RWPE2 (cell line): Measurements from ENCODE around the gene AKR7A3.
A peak's percentile ranks its signal among the peaks of the same experiment; 100 is the strongest.
"Not testable (repeated sequence)": the region's sequence is repeated elsewhere in the genome, so short reads cannot be mapped to it uniquely, and the experiment has no call there.

ENCODE experiments used
- ATAC-seq: fragments of 200-7000 bp; cut with Tn5 transposase; 3 replicates; pipeline ENCODE4 v1.9.1; 2021; ENCODE audit warnings: low read depth
- DNase-seq: peaks from one replicate; pipeline ENCODE4 v3.0.0-alpha.2; 2020; ENCODE audit warnings: low spot score
- H3K27ac ChIP-seq: fragments of 450-650 bp; 2 replicates; pipeline ENCODE4 v1.5.1; 2017; ENCODE audit warnings: mild to moderate bottlenecking; ENCODE audit not compliant: poor library complexity, severe bottlenecking
- H3K27me3 ChIP-seq: fragments of 250-450 bp; sonication (Bioruptor Pico); 2 replicates; pipeline ENCODE4 v1.5.1; 2021; ENCODE audit warnings: mild to moderate bottlenecking, moderate library complexity; ENCODE audit not compliant: insufficient read depth, poor library complexity, severe bottlenecking
- H3K36me3 ChIP-seq: fragments of 250-450 bp; sonication (Bioruptor Pico); 2 replicates; pipeline ENCODE4 v1.5.1; 2020; ENCODE audit warnings: low read depth, mild to moderate bottlenecking, moderate library complexity
- H3K4me1 ChIP-seq: fragments of 250-450 bp; sonication (Bioruptor Pico); 2 replicates; pipeline ENCODE4 v1.5.1; 2021; ENCODE audit warnings: mild to moderate bottlenecking, moderate library complexity; ENCODE audit not compliant: insufficient read depth, poor library complexity, severe bottlenecking
- H3K4me3 ChIP-seq: fragments of 250-450 bp; sonication (Bioruptor Pico); 2 replicates; pipeline ENCODE4 v1.5.1; 2021; ENCODE audit warnings: mild to moderate bottlenecking, moderate library complexity; ENCODE audit not compliant: severe bottlenecking
- H3K9me3 ChIP-seq: fragments of 250-450 bp; sonication (Bioruptor Pico); 2 replicates; pipeline ENCODE4 v1.5.1; 2021; ENCODE audit warnings: mild to moderate bottlenecking, moderate library complexity; ENCODE audit not compliant: severe bottlenecking
- TF ChIP-seq, protein P1 (sequence below): fragments of 450-650 bp; IDR thresholded peaks from one replicate; pipeline ENCODE4 v1.5.1; 2017; ENCODE audit warnings: mild to moderate bottlenecking, moderate library complexity; ENCODE audit not compliant: poor library complexity, severe bottlenecking

The AKR7A3 gene

DNA sequence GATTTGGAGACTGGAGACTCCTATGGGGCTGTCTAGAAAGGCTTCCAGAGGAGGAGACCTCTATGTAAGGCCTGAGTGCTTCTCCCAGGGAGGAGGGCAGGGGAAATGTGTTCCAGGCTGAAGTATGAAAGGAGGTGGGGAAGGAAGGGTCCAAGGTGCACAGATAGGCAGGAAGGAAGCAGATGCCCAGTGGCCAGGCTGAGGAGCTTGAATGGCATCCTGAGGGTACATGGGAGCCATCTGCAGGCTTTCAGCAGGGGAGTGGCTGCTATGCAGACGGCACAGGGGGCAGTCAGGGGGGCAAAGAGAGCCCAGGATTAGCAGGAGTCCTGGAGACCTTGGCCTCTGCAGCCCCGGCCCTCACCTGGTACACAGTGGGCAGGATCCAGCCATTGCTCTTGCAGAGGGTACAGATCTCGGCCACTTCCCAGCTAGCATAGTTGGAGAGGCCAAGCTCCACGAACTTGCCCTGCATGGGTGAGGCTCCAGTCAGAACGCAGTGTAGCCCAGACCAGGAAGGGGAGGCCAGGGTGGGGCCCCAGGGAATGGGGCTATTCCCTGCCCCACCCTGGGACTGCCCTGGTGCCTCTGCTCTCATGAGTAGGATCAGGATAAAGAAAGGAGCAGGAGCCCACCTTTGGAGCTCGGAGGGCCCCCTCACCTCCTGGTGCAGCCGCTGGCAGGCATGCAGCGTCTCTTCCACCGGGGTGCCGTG lies 19.4 kb upstream of the AKR7A3 start:
- TF ChIP-seq, protein P1, sequence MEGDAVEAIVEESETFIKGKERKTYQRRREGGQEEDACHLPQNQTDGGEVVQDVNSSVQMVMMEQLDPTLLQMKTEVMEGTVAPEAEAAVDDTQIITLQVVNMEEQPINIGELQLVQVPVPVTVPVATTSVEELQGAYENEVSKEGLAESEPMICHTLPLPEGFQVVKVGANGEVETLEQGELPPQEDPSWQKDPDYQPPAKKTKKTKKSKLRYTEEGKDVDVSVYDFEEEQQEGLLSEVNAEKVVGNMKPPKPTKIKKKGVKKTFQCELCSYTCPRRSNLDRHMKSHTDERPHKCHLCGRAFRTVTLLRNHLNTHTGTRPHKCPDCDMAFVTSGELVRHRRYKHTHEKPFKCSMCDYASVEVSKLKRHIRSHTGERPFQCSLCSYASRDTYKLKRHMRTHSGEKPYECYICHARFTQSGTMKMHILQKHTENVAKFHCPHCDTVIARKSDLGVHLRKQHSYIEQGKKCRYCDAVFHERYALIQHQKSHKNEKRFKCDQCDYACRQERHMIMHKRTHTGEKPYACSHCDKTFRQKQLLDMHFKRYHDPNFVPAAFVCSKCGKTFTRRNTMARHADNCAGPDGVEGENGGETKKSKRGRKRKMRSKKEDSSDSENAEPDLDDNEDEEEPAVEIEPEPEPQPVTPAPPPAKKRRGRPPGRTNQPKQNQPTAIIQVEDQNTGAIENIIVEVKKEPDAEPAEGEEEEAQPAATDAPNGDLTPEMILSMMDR, result no peak
- Histone ChIP-seq H3K4me1 (peaks cover 3% of the 10 kb centered on the region), H3K4me3 (no peak overlapping the region), H3K27me3 (no peaks in the 10 kb centered on the region), H3K9me3 (no peaks in the 10 kb centered on the region), H3K27ac (no peak overlapping the region), H3K36me3 (peaks cover 34% of the 10 kb centered on the region)
- ATAC-seq (no peak), DNase-seq (peak; percentile 31)

DNA sequence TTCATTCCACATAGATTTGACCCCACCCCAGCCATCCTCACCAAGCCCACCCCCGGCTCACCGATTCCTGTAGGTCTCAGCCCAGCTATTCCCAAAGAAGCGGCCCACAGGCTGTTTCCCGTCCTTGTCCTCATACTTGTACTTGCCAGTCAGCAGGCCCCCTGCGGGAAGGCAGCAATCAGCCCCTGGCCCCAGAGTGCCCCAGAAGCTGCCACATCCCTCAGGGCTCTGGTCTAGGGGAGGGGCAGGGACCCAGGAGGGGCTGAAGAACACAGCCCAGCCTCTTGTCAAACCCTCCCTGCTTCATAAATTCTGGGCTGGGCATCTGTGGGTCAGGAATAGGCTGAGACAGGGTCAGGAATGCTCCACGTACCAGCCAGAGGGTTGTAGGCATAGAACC lies 18.4 kb upstream of the AKR7A3 start:
- DNase-seq, result peak; percentile 46
- Histone ChIP-seq H3K27me3 (no peaks in the 10 kb centered on the region), H3K9me3 (no peaks in the 10 kb centered on the region), H3K4me3 (no peak overlapping the region), H3K27ac (no peak overlapping the region), H3K36me3 (peaks cover 39% of the 10 kb centered on the region), H3K4me1 (peaks cover 3% of the 10 kb centered on the region)
- TF ChIP-seq, protein P1, result no peak
- no peak for ATAC-seq

DNA sequence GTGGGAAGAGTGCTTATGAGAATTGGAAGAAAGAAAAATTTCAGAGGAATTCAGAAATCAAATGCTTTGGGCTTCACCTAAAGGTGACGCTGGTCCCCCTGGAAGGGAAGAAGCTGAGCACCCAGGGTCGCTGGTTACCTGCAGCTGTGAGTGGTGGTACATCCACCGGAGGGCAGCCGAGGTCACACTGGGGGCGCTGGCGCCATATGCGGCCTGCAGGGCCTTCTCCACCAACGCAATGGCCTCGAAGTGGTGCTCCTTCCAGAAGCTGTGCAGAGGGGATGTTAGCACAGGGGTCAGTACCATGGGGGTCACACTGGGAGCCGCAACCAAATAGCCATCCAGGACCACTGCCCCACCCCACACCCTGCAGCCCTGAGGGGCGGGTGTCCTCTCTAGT lies 17.3 kb upstream of the AKR7A3 start:
- ATAC-seq (no peak), DNase-seq (peak; percentile 41)
- Histone ChIP-seq H3K27ac (no peak overlapping the region), H3K4me1 (peaks cover 3% of the 10 kb centered on the region), H3K4me3 (no peak overlapping the region), H3K36me3 (peaks cover 39% of the 10 kb centered on the region), H3K27me3 (no peaks in the 10 kb centered on the region), H3K9me3 (no peaks in the 10 kb centered on the region)
- TF ChIP-seq, protein P1, result no peak

DNA sequence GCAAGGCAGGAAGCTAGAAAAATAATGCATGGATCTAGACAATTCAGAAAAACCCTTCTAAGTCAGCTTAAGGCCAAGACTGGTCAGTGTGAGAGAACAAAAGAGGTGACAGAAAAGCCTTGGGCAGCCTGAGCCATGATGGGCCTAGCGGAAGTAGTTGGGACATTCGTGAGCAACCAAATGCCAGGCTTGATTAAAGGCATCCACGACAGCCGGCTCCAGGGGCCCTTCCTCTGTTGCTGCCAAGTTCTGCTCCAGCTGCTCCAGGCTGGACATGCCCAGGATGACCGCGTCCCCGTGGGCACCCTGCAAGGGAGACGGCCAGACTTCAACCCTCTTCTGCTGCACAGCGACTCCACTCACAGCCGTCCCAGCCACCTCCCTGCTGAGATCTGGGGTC lies 15.5 kb upstream of the AKR7A3 start:
- peaks cover 39% of the 10 kb centered on the region for H3K36me3 ChIP-seq
- ATAC-seq, H3K4me3 ChIP-seq, H3K4me1 ChIP-seq, H3K9me3 ChIP-seq, H3K27ac ChIP-seq, DNase-seq, H3K27me3 ChIP-seq: not testable (repeated sequence)

DNA sequence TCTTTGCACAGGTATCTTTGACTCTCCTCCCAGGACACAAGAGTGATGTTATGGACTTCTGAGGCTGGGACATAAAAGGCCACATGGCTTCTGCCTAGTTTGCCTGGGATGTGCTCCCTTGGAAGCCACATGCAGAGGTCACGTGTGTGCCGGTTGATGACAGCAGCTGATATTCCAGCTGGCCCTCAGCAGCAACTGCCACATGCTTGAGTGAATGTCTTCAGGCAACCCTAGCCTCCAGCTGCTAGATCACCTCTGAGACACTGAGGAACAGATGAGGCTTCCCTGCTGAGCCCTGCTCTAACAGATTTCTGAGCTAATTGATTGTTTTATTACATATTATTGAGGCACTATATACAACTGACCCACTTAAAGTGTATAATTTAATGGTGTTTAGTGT lies 11.6 kb upstream of the AKR7A3 start:
- H3K27me3 ChIP-seq, result no peaks in the 10 kb centered on the region
- 0 out of 3 replicates have a peak, but pooled peaks have one; percentile 23 for ATAC-seq
- peaks cover 21% of the 10 kb centered on the region; the same call in 1 of the 2 replicates for H3K36me3 ChIP-seq
- H3K9me3 ChIP-seq, result no peaks in the 10 kb centered on the region
- no peak overlapping the region for H3K27ac ChIP-seq
- TF ChIP-seq, protein P1, result no peak
- no peak overlapping the region for H3K4me3 ChIP-seq
- no peak for DNase-seq
- no peaks in the 10 kb centered on the region for H3K4me1 ChIP-seq
